ENCODE data around the gene ENPP3. TPM values are rescaled to one million over a fixed set of nuclear protein-coding genes. Genes with fewer than 3 reads are reported as not detected.

Gene ENPP3
- total and polyA plus RNA-seq, 9 of the 15 experiments (the other 6 are each of a cell fraction or from before 2014, with no cell fraction given) = 14.0 to 32.8 (median 21.6) TPM

GRCh38 chr6:131775886-131776285, 138.8 kb downstream of the ENPP3 start:
- H3K4me3 ChIP-seq = no peak overlapping the region
- no peaks in the 10 kb centered on the region for H3K4me1 ChIP-seq (replicated peaks in 1 of 2; ENCODE audit: control insufficient read depth in 2 of 2, insufficient read depth in 2 of 2, low read length in 2 of 2)
- H3K9me3 ChIP-seq (replicated peaks; ENCODE audit: control insufficient read depth, insufficient read depth, low read depth, low read length) = no peaks in the 10 kb centered on the region
- H3K79me2 ChIP-seq (ENCODE audit: control insufficient read depth, insufficient read depth, low read length) = no peaks in the 10 kb centered on the region
- intact Hi-C loops (cut with micrococcal nuclease) = no loop called here
- BruUV-seq (replicated peaks) = no TSS peak
- CTCF ChIA-PET (ENCODE audit: low intra/inter-chr PET ratio) = no interaction called here
- H2AFZ ChIP-seq (ENCODE audit: low read depth, low read length) = no peak overlapping the region
- no peaks in the 10 kb centered on the region for H4K20me1 ChIP-seq (replicated peaks; ENCODE audit: control insufficient read depth, insufficient read depth, low read length)
- H3K9ac ChIP-seq (ENCODE audit: insufficient read depth in 1 of 2, low read depth in 2 of 2, low read length in 2 of 2) = no peak overlapping the region
- FAIRE-seq = no peak
- H3K27me3 ChIP-seq (ENCODE audit: control insufficient read depth in 2 of 2, insufficient read depth in 2 of 2, low read length in 2 of 2) = peaks cover 3 to 12% of the 10 kb centered on the region in 2 experiments; a peak in 4 of 5 replicates
- POLR2A ChIA-PET = no interaction called here
- H3K4me2 ChIP-seq (ENCODE audit: insufficient read depth, low read length) = no peak overlapping the region
- no peaks in the 10 kb centered on the region for H3K9me1 ChIP-seq (ENCODE audit: control insufficient read depth, insufficient read depth, low read length)
- WGBS (ENCODE audit: insufficient coverage, low coverage, missing lambda C conversion rate) = 0% methylated on average over 3 of the region's 3 CpGs
- H3K27ac ChIP-seq (ENCODE audit: extremely low read depth, low read depth, low read length) = no peak overlapping the region
- ATAC-seq = no peak
- in situ Hi-C loops (cut with MboI) = no loop called here
- TF ChIP-seq ZNF407 (IDR thresholded peaks at IDR 0.05; ENCODE audit: low read depth) = no peak
- TF ChIP-seq LCOR (CRISPR knock-in tag; IDR thresholded peaks at IDR 0.05) = no peak
- TF ChIP-seq KDM5B (IDR thresholded peaks at IDR 0.05; ENCODE audit: insufficient replicate concordance, low read depth, low read length) = no peak
- TF ChIP-seq, protein P1, sequence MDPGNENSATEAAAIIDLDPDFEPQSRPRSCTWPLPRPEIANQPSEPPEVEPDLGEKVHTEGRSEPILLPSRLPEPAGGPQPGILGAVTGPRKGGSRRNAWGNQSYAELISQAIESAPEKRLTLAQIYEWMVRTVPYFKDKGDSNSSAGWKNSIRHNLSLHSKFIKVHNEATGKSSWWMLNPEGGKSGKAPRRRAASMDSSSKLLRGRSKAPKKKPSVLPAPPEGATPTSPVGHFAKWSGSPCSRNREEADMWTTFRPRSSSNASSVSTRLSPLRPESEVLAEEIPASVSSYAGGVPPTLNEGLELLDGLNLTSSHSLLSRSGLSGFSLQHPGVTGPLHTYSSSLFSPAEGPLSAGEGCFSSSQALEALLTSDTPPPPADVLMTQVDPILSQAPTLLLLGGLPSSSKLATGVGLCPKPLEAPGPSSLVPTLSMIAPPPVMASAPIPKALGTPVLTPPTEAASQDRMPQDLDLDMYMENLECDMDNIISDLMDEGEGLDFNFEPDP (CRISPR knock-in tag; IDR thresholded peaks at IDR 0.05) = no peak
- TF ChIP-seq, protein P2, sequence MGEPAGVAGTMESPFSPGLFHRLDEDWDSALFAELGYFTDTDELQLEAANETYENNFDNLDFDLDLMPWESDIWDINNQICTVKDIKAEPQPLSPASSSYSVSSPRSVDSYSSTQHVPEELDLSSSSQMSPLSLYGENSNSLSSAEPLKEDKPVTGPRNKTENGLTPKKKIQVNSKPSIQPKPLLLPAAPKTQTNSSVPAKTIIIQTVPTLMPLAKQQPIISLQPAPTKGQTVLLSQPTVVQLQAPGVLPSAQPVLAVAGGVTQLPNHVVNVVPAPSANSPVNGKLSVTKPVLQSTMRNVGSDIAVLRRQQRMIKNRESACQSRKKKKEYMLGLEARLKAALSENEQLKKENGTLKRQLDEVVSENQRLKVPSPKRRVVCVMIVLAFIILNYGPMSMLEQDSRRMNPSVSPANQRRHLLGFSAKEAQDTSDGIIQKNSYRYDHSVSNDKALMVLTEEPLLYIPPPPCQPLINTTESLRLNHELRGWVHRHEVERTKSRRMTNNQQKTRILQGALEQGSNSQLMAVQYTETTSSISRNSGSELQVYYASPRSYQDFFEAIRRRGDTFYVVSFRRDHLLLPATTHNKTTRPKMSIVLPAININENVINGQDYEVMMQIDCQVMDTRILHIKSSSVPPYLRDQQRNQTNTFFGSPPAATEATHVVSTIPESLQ (CRISPR knock-in tag; IDR thresholded peaks at IDR 0.05) = no peak
- TF ChIP-seq ZNF143 (CRISPR knock-in tag; IDR thresholded peaks at IDR 0.05) = no peak
- TF ChIP-seq RBM14 (IDR thresholded peaks at IDR 0.05; ENCODE audit: borderline replicate concordance, insufficient read depth, low read depth, low read length) = no peak
- no peak for TF ChIP-seq XRCC4 (IDR thresholded peaks at IDR 0.05; ENCODE audit: extremely low read depth, insufficient read depth, insufficient read length)
- no peak for DNase-seq (ENCODE audit: extremely low read depth in 1 of 4, low spot score in 3 of 4)
- H3K36me3 ChIP-seq (ENCODE audit: control insufficient read depth, insufficient read depth, low read length) = no peaks in the 10 kb centered on the region
